Renal cortical epithelial cell (primary cell): Measurements from ENCODE around the gene NUP54. TPM values are rescaled to one million over a fixed set of nuclear protein-coding genes. Genes with fewer than 3 reads are reported as not detected.

Source experiments
- DNase-seq: peaks from one replicate; pipeline ENCODE4 v3.0.0-alpha.2; 2011; ENCODE audit warnings: low read depth
- total RNA-seq: library from RNA; depleted of rRNA; stranded (reverse); fragments of >200 nt; gene quantifications from 2 replicates; pipeline ENCODE4 v1.2.3, GENCODE V29; 2014

The NUP54 gene
- total RNA-seq, result 48.6 and 80.7 TPM in 2 replicates

GRCh38 chr4:76148142-76148865, at the start of gene NUP54:
NUP54 (minus strand) TSS chr4:76148397; CDS start chr4:76148374, 23 bp downstream.
- DNase-seq, result peak; percentile 90

GRCh38 chr4:76197031-76197743, 49.0 kb upstream of the NUP54 start:
- DNase-seq, result peak; percentile 92

- DNase-seq, result no peak
These were observed 48.2 kb upstream of the NUP54 start for GRCh38 chr4:76196376-76196775.

GRCh38 chr4:76195326-76195725, 47.1 kb upstream of the NUP54 start:
- peak; percentile 88 for DNase-seq

- peak; percentile 98 for DNase-seq
These were observed 46.1 kb upstream of the NUP54 start for GRCh38 chr4:76194325-76194724.

- no peak for DNase-seq
These were observed 44.0 kb upstream of the NUP54 start for GRCh38 chr4:76192236-76192635.

- DNase-seq, result no peak
These were observed 40.4 kb upstream of the NUP54 start for GRCh38 chr4:76188557-76188956.

GRCh38 chr4:76188149-76188548, 40.0 kb upstream of the NUP54 start:
- DNase-seq, result no peak

- DNase-seq, result no peak
These were observed 39.0 kb upstream of the NUP54 start for GRCh38 chr4:76187152-76187551.

- no peak for DNase-seq
These were observed 34.3 kb upstream of the NUP54 start for GRCh38 chr4:76182463-76182862.

GRCh38 chr4:76179398-76180318, 31.5 kb upstream of the NUP54 start:
- DNase-seq, result peak; percentile 71

GRCh38 chr4:76178296-76178695, 30.1 kb upstream of the NUP54 start:
- no peak for DNase-seq

- DNase-seq, result no peak
These were observed 29.5 kb upstream of the NUP54 start for GRCh38 chr4:76177709-76178108.

- DNase-seq, result no peak
These were observed 27.1 kb upstream of the NUP54 start for GRCh38 chr4:76175336-76175735.

GRCh38 chr4:76174216-76174615, 26.0 kb upstream of the NUP54 start:
- DNase-seq, result no peak

GRCh38 chr4:76168688-76169087, 20.5 kb upstream of the NUP54 start:
- DNase-seq, result no peak

GRCh38 chr4:76166480-76166879, 18.3 kb upstream of the NUP54 start:
- DNase-seq, result no peak

GRCh38 chr4:76160355-76160754, 12.2 kb upstream of the NUP54 start:
- DNase-seq, result no peak

- peak; percentile 57 for DNase-seq
These were observed 8.4 kb upstream of the NUP54 start for GRCh38 chr4:76156635-76157034.

GRCh38 chr4:76155979-76156378, 7.8 kb upstream of the NUP54 start:
- DNase-seq, result peak; percentile 24

- no peak for DNase-seq
These were observed 5.2 kb upstream of the NUP54 start for GRCh38 chr4:76153356-76153755.

- peak; percentile 59 for DNase-seq
These were observed 599 bp downstream of the NUP54 start for GRCh38 chr4:76147454-76148141.
